ENCODE measurements around the gene AP2M1. TPM values are rescaled to one million over a fixed set of nuclear protein-coding genes. Genes with fewer than 3 reads are reported as not detected.
"Not testable (repeated sequence)": the region's sequence is repeated elsewhere in the genome, so short reads cannot be mapped to it uniquely, and the experiment has no call there.

The AP2M1 gene
- total and polyA plus RNA-seq, 5 donors, result 271 to 340 (median 330) TPM

- H3K27me3 ChIP-seq (ENCODE audit: control insufficient read depth, insufficient read depth), result no peaks in the 10 kb centered on the region
- no peak for DNase-seq
- H3K4me3 ChIP-seq (ENCODE audit: low read length), result no peak overlapping the region
- intact Hi-C loops (cut with DNase I), result loop anchor here in 2 of 4 donors (10.0 kb wide), 2 partner anchors 93 to 103 kb away; partner anchors contain the start of genes ALG3 (in 1 of the 2) and EEF1AKMT4 (in 1 of the 2)
- ATAC-seq, result no peak
- WGBS, result 91% methylated on average over 7 of the region's 7 CpGs
- no peaks in the 10 kb centered on the region for H3K4me1 ChIP-seq (ENCODE audit: control insufficient read depth, insufficient read depth, low read length)
- no peak overlapping the region for H3K27ac ChIP-seq (ENCODE audit: low read length)
- no peaks in the 10 kb centered on the region for H3K9me3 ChIP-seq (ENCODE audit: control insufficient read depth, low read length)
These were observed 32.5 kb upstream of the AP2M1 start for GRCh38 chr3:184142199-184142598.

- DNase-seq (no peak), ATAC-seq (no peak)
- H3K27ac ChIP-seq (ENCODE audit: low read length), result no peak overlapping the region
- no peaks in the 10 kb centered on the region for H3K4me1 ChIP-seq (ENCODE audit: control insufficient read depth, insufficient read depth, low read length)
- no peak overlapping the region for H3K4me3 ChIP-seq (ENCODE audit: low read length)
- H3K27me3 ChIP-seq (ENCODE audit: control insufficient read depth, insufficient read depth), result no peaks in the 10 kb centered on the region
- H3K9me3 ChIP-seq (ENCODE audit: control insufficient read depth, low read length), result no peaks in the 10 kb centered on the region
- intact Hi-C loops (cut with DNase I), result loop anchor here in 2 of 4 donors (10.0 kb wide), 2 partner anchors 91 to 101 kb away; partner anchors contain the start of genes ALG3 (in 1 of the 2) and EEF1AKMT4 (in 1 of the 2)
- WGBS, result 91% methylated on average over 3 of the region's 3 CpGs
These were observed 31.3 kb upstream of the AP2M1 start for GRCh38 chr3:184143327-184143726.

GRCh38 chr3:184144505-184144904, 30.1 kb upstream of the AP2M1 start:
- H3K27ac ChIP-seq (ENCODE audit: low read length), result no peak overlapping the region
- DNase-seq (no peak), ATAC-seq (no peak)
- H3K27me3 ChIP-seq (ENCODE audit: control insufficient read depth, insufficient read depth), result no peaks in the 10 kb centered on the region
- H3K9me3 ChIP-seq (ENCODE audit: control insufficient read depth, low read length), result no peaks in the 10 kb centered on the region
- intact Hi-C loops (cut with DNase I), result loop anchor here in 2 of 4 donors (10.0 kb wide), 2 partner anchors 90 to 100 kb away; partner anchors contain the start of genes ALG3 (in 1 of the 2) and EEF1AKMT4 (in 1 of the 2)
- WGBS, result 71% methylated on average over 5 of the region's 5 CpGs
- no peak overlapping the region for H3K4me3 ChIP-seq (ENCODE audit: low read length)
- H3K4me1 ChIP-seq (ENCODE audit: control insufficient read depth, insufficient read depth, low read length), result no peaks in the 10 kb centered on the region

GRCh38 chr3:184145111-184145524, 29.5 kb upstream of the AP2M1 start:
- 33% methylated on average over 4 of the region's 4 CpGs for WGBS
- no peaks in the 10 kb centered on the region for H3K9me3 ChIP-seq (ENCODE audit: control insufficient read depth, low read length)
- H3K27ac ChIP-seq (ENCODE audit: low read length), result no peak overlapping the region
- DNase-seq (peak; percentile 55 to 87 (median 76)), ATAC-seq (peak; percentile 58 to 60)
- H3K4me3 ChIP-seq (ENCODE audit: low read length), result no peak overlapping the region
- intact Hi-C loops (cut with DNase I), result loop anchor here in 2 of 4 donors (5.0 to 10.0 kb wide), 3 partner anchors 42 to 100 kb away; partner anchors contain the start of genes ABCF3 (in 1 of the 2), ALG3 (in 1 of the 2) and EEF1AKMT4 (in 1 of the 2)
- H3K4me1 ChIP-seq (ENCODE audit: control insufficient read depth, insufficient read depth, low read length), result no peaks in the 10 kb centered on the region
- no peaks in the 10 kb centered on the region for H3K27me3 ChIP-seq (ENCODE audit: control insufficient read depth, insufficient read depth)

- no peaks in the 10 kb centered on the region for H3K27me3 ChIP-seq (ENCODE audit: control insufficient read depth, insufficient read depth)
- no peak overlapping the region for H3K4me3 ChIP-seq (ENCODE audit: low read length)
- DNase-seq, result no peak
- intact Hi-C loops (cut with DNase I), result loop anchor here in 2 of 4 donors (5.0 to 10.0 kb wide), 3 partner anchors 41 to 99 kb away; partner anchors contain the start of genes ABCF3 (in 1 of the 2), ALG3 (in 1 of the 2) and EEF1AKMT4 (in 1 of the 2)
- ATAC-seq, result no peak
- no peak overlapping the region for H3K27ac ChIP-seq (ENCODE audit: low read length)
- 87% methylated on average over 8 of the region's 8 CpGs for WGBS
- H3K9me3 ChIP-seq (ENCODE audit: control insufficient read depth, low read length), result no peaks in the 10 kb centered on the region
- H3K4me1 ChIP-seq (ENCODE audit: control insufficient read depth, insufficient read depth, low read length), result no peaks in the 10 kb centered on the region
These were observed 28.8 kb upstream of the AP2M1 start for GRCh38 chr3:184145751-184146270.

- Histone ChIP-seq H3K4me1 (ENCODE audit: control insufficient read depth, insufficient read depth, low read length) (no peaks in the 10 kb centered on the region), H3K27ac (ENCODE audit: low read length) (no peak overlapping the region), H3K4me3 (ENCODE audit: low read length) (no peak overlapping the region), H3K9me3 (ENCODE audit: control insufficient read depth, low read length) (no peaks in the 10 kb centered on the region), H3K27me3 (ENCODE audit: control insufficient read depth, insufficient read depth) (no peaks in the 10 kb centered on the region)
- intact Hi-C loops (cut with DNase I), result loop anchor here in 2 of 4 donors (5.0 to 10.0 kb wide), 3 partner anchors 39 to 97 kb away; partner anchors contain the start of genes ABCF3 (in 1 of the 2), ALG3 (in 1 of the 2) and EEF1AKMT4 (in 1 of the 2)
- 74% methylated on average over 3 of the region's 3 CpGs for WGBS
- ATAC-seq (no peak), DNase-seq (no peak)
These were observed 26.6 kb upstream of the AP2M1 start for GRCh38 chr3:184148076-184148475.

GRCh38 chr3:184149123-184149522, 25.5 kb upstream of the AP2M1 start:
- intact Hi-C loops (cut with DNase I), result loop anchor here in 2 of 4 donors (5.0 to 10.0 kb wide), 3 partner anchors 38 to 96 kb away; partner anchors contain the start of genes ABCF3 (in 1 of the 2), ALG3 (in 1 of the 2) and EEF1AKMT4 (in 1 of the 2)
- H3K27ac ChIP-seq (ENCODE audit: low read length), result no peak overlapping the region
- DNase-seq, result no peak
- ATAC-seq, result no peak
- no peaks in the 10 kb centered on the region for H3K4me1 ChIP-seq (ENCODE audit: control insufficient read depth, insufficient read depth, low read length)
- no peaks in the 10 kb centered on the region for H3K9me3 ChIP-seq (ENCODE audit: control insufficient read depth, low read length)
- WGBS, result 94% methylated on average over 6 of the region's 6 CpGs
- H3K27me3 ChIP-seq (ENCODE audit: control insufficient read depth, insufficient read depth), result no peaks in the 10 kb centered on the region
- no peak overlapping the region for H3K4me3 ChIP-seq (ENCODE audit: low read length)

- WGBS, result 61% methylated on average over 6 of the region's 6 CpGs
- not testable (repeated sequence) for H3K4me1 ChIP-seq (ENCODE audit: control insufficient read depth, insufficient read depth, low read length); ATAC-seq; DNase-seq; H3K9me3 ChIP-seq (ENCODE audit: control insufficient read depth, low read length); H3K27ac ChIP-seq (ENCODE audit: low read length); H3K4me3 ChIP-seq (ENCODE audit: low read length); H3K27me3 ChIP-seq (ENCODE audit: control insufficient read depth, insufficient read depth)
- intact Hi-C loops (cut with DNase I), result loop anchor here in 2 of 4 donors (5.0 to 10.0 kb wide), 3 partner anchors 38 to 95 kb away; partner anchors contain the start of genes ABCF3 (in 1 of the 2), ALG3 (in 1 of the 2) and EEF1AKMT4 (in 1 of the 2)
These were observed 24.9 kb upstream of the AP2M1 start for GRCh38 chr3:184149770-184150169.

GRCh38 chr3:184154885-184155643, 19.6 kb upstream of the AP2M1 start, which contains the start of gene DVL3:
Gene DVL3, plus strand, starts transcription at chr3:184155377. Its CDS starts 259 bp downstream, at chr3:184155636.
- under 1% methylated on average over 84 of the region's 84 CpGs for WGBS
- peak within 1 kb of the TSS; percentile 98 for H3K27ac ChIP-seq (ENCODE audit: low read length)
- peak; percentile 87 to 90 for ATAC-seq
- H3K4me1 ChIP-seq (ENCODE audit: control insufficient read depth, insufficient read depth, low read length), result peaks cover 9% of the 10 kb centered on the region
- no peaks in the 10 kb centered on the region for H3K9me3 ChIP-seq (ENCODE audit: control insufficient read depth, low read length)
- peak; percentile 77 to 91 (median 90) for DNase-seq
- intact Hi-C loops (cut with DNase I), result no loop called here
- no peaks in the 10 kb centered on the region for H3K27me3 ChIP-seq (ENCODE audit: control insufficient read depth, insufficient read depth)
- H3K4me3 ChIP-seq (ENCODE audit: low read length), result peak within 1 kb of the TSS; percentile 99

- H3K4me1 ChIP-seq (ENCODE audit: control insufficient read depth, insufficient read depth, low read length), result peaks cover 15% of the 10 kb centered on the region
- WGBS, result under 1% methylated on average over 47 of the region's 47 CpGs
- DNase-seq (no peak), ATAC-seq (peak; percentile 3 to 14)
- H3K27ac ChIP-seq (ENCODE audit: low read length), result peak overlapping the region; percentile 98
- no peaks in the 10 kb centered on the region for H3K9me3 ChIP-seq (ENCODE audit: control insufficient read depth, low read length)
- H3K27me3 ChIP-seq (ENCODE audit: control insufficient read depth, insufficient read depth), result no peaks in the 10 kb centered on the region
- intact Hi-C loops (cut with DNase I), result no loop called here
- H3K4me3 ChIP-seq (ENCODE audit: low read length), result peak overlapping the region; percentile 99
These were observed 18.8 kb upstream of the AP2M1 start for GRCh38 chr3:184155644-184156521.
